IMR-90 (cell line): ENCODE measurements around the gene GALR2.

Experiments used
- CEBPB ChIP-seq: IDR thresholded peaks from 2 replicates; pipeline ENCODE4 v1.6.1; 2012; ENCODE audit warnings: low read depth, low read length, improper control_type of control experiment
- CHD1 ChIP-seq: IDR thresholded peaks from 2 replicates; pipeline ENCODE4 v1.6.1; 2012; ENCODE audit warnings: low read depth, low read length, improper control_type of control experiment
- MXI1 ChIP-seq: IDR thresholded peaks from 2 replicates; pipeline ENCODE4 v1.6.1; 2012; ENCODE audit warnings: low read depth, mild to moderate bottlenecking, low read length, moderate library complexity, borderline replicate concordance
- NFE2L2 ChIP-seq: fragments of 150-350 bp; IDR thresholded peaks from 2 replicates; pipeline ENCODE4 v1.6.1; 2016; ENCODE audit warnings: low read depth, mild to moderate bottlenecking, low read length
- POLR2A ChIP-seq: IDR thresholded peaks from 2 replicates; pipeline ENCODE4 v1.6.1; 2012; ENCODE audit warnings: mild to moderate bottlenecking, low read depth, low read length
- SMC3 ChIP-seq: fragments of 150-350 bp; IDR thresholded peaks from 2 replicates; pipeline ENCODE4 v1.6.1; 2016; ENCODE audit warnings: low read depth, mild to moderate bottlenecking, antibody characterized with exemption, low read length, moderate library complexity
- TF ChIP-seq, protein P1 (sequence below): conservative IDR thresholded peaks from 2 replicates; pipeline ENCODE4 v1.5.1; 2012; ENCODE audit warnings: mild to moderate bottlenecking, low read depth, low read length, improper control_type of control experiment

DNA sequence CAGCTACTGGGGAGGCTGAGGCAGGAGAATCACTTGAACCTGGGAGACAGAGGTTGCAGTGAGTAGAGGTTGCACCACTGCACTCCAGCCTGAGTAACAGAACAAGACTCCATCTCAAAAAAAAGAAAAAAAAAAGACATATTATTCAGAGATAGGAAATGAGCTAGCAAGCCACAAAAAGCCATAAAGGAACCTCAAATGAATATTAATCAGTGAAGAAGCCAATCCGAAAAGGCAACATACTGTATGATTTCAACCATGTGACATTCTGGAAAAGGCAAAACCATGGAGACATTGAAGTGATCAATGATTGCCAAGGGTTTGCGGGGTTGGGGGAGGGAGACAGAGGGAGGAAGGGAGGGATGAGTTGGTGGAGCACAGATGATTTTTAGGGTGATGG is 37.4 kb downstream of the GALR2 start:
- TF ChIP-seq, protein P1, sequence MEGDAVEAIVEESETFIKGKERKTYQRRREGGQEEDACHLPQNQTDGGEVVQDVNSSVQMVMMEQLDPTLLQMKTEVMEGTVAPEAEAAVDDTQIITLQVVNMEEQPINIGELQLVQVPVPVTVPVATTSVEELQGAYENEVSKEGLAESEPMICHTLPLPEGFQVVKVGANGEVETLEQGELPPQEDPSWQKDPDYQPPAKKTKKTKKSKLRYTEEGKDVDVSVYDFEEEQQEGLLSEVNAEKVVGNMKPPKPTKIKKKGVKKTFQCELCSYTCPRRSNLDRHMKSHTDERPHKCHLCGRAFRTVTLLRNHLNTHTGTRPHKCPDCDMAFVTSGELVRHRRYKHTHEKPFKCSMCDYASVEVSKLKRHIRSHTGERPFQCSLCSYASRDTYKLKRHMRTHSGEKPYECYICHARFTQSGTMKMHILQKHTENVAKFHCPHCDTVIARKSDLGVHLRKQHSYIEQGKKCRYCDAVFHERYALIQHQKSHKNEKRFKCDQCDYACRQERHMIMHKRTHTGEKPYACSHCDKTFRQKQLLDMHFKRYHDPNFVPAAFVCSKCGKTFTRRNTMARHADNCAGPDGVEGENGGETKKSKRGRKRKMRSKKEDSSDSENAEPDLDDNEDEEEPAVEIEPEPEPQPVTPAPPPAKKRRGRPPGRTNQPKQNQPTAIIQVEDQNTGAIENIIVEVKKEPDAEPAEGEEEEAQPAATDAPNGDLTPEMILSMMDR, result no peak
- TF ChIP-seq CEBPB (no peak), MXI1 (no peak), SMC3 (no peak), NFE2L2 (no peak), POLR2A (no peak), CHD1 (no peak)
